ENCODE data around the gene CRTC2.

Gene CRTC2

DNA sequence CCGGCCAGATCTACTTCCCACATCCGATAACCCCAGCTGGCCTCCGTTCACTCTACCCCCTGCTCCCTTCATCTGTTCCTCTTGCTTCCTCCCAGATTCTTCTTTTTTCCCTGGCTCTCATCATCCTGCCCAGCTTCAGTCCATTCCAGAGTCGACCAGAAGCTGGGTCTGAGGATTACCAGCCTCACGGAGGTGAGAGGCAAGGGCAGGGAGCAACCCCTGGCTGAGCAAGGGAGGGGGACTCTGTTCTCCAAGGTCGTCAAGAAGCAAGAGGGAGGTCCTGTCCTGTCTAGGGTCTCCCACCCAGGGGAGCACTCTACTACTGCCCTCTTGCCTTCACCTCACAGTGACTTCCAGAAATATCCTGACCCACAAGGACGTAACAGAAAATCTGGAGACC lies 15.1 kb upstream of the CRTC2 start:
- FAIRE-seq: no peak

GRCh38 chr1:153973071-153973470 lies 14.7 kb upstream of the CRTC2 start:
- no peak for FAIRE-seq

DNA sequence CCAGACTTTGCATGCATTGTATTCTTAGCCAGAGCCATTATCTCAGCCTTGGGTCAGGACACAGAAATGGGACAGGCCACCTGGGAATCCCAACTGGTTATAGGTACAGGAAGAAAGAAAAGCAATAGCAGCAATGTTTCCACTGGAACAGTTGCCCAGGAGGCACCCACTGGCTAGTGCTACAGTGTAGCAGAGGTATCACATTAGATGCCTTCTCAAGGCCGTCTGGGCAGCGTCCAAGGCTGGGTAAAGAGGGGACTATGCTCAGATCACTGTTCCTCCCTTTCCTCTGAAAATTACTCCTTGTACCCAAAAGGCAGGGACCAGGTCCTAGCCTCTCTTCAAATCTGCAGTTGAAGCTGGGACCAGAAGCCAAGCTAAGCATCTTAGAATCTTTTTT lies 11.9 kb upstream of the CRTC2 start:
- FAIRE-seq: no peak

DNA sequence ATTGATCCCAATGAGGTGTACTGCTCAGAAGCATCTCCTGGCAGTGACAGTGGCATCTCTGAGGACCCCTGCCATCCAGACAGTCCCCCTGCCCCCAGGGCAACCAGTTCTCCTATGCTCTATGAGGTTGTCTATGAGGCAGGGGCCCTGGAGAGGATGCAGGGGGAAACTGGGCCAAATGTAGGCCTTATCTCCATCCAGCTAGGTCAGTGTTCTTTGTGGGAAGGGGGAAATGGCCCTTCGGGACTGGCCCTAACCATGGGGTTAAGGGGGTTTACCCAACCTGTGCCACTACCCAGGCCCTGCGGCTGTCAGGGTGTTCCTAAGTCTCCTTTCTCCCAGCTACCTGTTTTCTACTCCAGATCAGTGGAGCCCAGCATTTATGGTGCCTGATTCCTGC lies 10.6 kb upstream of the CRTC2 start:
- FAIRE-seq: no peak

DNA sequence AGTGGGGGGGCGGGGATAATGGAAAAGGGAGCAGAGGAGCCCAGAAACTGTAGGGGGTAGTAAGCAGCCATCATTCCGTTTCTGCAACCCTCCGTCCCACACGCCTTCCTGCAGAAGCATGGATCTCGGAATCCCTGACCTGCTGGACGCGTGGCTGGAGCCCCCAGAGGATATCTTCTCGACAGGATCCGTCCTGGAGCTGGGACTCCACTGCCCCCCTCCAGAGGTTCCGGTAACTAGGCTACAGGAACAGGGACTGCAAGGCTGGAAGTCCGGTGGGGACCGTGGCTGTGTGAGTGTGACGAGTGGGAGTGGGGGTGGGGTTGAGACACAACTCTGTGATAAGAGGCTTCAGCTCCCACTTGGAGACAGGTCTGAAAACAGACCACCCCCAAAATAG lies 10.0 kb upstream of the CRTC2 start:
- no peak for FAIRE-seq

GRCh38 chr1:153968000-153968363 lies 9.6 kb upstream of the CRTC2 start:
- FAIRE-seq: no peak

DNA sequence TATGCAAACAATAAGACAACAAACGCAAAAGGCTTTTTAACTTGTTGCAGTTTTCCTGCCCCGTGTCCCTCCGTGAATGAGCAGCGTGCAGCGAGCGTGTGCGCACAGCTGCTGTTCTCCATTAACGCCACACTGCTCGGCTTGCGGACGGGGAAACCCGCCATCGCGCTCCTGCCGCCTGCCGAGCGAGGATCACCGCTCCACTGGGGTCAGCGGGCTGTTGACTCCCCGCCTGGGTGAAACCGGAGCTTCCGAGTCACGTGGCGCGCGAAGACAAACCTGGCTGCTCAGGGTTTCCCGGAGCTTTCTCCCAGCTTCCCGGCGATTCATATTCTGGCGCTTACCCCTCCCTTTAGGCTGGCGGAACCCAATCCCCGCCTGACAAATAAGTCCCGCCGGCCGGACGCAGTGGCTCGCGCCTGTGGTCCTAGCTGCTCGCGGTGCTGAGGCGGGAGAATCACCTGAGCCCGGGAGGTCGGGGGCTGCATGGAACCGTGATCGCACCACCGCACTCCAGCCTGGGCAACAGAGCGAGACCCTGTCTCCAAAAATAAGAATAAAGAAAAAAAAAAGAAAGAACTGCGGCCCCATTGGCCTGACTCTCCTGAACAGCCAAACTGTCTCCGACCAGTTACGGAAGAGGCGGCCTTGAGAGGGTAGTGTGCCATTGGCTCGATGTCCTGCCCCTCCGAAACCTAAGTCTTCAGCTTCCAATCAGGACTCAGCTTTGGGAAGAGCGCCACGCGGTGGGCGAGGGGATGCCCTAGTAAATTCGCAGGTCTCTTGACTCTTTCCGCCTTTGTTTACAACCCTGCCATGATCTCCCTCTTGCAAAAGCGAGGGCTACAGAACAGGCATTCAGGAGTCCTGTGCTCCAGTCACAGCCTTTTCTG lies 8.9 kb upstream of the CRTC2 start, which contains the start of gene CREB3L4:
Gene CREB3L4 (plus strand): TSS at position 796 of the 893 bp plus-strand sequence. CDS start 624 bp downstream, outside the sequence.
- FAIRE-seq: peak; percentile 96

DNA sequence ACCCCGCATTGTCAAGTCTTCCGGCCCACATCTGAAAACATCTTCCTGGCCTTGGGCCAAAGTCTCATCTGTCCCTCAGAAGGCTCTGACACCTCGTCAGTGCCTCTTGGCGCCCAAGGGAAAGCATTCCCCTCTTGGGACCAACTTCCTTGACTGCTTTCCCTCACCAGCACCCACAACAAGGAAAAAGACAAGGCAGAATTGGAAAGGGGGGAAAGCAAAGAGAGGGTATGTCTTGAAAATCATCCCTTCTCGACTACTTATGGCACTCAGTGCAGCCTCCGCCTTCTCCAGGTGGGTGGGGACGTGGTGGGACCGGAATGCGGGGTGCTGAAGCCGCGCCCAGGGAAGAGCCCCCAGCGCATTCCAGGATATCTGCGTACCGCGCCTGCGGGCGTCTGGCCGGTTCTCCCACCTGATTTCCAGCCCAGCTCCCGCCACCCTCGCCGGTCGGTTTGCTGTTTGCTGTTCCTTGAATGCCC lies 5.5 kb upstream of the CRTC2 start:
- no peak for FAIRE-seq

- FAIRE-seq: peak; percentile 86
Measured at GRCh38 chr1:153963030-153963849, 4.8 kb upstream of the CRTC2 start, which contains the start of gene SLC39A1. SLC39A1 (minus strand) TSS chr1:153963537; CDS start chr1:153962715, 822 bp downstream.

DNA sequence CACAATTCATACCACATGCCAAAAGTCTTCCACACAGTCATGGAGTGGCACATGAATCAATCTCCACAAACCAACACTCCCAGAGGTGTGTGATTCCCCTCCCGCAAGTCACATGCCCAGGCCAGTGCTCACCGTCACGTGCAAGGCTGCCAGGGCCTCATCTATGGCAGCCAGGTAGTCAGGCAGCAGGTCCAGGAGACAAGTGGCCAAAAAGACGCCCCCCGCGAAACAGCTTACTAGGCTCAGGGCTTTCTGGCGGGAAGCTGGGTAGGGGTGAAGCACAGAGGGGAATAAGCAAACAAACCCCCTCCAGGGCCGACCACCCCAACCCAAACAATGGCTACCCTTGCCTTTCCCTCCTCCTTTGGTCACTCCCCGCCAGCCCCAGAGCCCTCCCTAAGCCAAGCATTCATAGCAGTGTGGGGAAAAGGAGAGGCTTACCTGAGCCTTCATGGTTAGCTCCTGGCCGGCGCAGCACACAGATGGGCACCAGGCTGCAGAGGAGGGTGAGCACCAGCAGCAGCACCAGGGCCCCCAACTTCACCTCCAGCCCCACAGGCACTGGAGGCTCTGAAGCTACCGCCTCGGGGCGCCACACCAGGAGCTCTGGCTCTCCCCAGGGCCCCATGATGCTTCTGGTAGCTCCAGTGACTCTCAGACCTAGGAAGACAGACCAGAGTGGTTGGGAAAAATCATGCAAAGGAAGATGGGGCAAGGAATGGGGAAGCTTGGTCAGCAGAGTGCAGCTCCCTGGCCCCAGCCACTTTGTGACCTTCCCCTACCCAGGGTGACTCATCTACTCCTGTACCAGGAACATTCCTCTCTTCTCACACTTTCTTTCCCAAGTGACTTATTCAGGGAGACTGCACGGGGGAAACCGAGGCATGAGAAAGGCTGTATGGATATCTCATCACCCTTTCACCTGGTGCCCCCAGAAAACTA lies 3.9 kb upstream of the CRTC2 start:
- no peak for FAIRE-seq

- no peak for FAIRE-seq
Measured at GRCh38 chr1:153961421-153961820, 3.0 kb upstream of the CRTC2 start.

DNA sequence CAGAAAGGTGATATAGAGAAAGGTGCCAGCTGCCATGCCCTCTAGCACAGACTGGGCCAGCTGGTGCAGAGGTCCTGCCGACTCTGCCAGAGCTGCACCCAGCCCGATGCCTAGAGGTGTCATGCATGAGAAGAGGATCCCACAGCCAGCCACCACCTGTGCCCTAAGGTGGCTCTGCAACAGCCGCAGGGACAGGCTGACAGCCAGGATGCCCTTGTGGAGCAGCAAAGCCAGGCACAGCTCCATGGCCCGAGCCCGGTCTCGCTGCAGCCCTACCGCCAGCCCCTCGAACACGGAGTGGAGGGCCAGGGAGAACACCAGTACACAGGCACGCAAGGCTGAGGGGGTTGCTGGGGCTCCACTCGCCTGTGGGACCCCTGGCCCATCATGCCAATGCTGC lies 1.8 kb upstream of the CRTC2 start:
- FAIRE-seq: no peak

DNA sequence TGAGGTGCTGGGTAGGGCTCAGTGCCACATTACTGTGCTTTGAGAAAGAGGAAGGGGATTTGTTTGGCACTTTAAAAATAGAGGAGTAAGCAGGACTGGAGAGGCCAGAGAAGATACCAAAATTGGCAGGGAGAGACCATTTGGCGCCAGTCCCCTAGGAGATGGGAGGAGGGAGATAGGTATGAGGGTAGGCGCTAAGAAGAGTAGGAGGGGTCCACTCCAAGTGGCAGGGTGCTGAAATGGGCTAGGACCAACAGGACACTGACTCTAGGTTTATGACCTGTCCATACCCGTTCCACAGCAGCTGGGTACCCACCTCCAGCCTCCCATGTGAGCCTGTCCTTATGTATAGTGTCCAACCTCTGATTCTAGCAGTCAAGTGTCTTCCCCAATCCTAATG lies 1.0 kb upstream of the CRTC2 start:
- FAIRE-seq: no peak

- FAIRE-seq: no peak
Measured at GRCh38 chr1:153958961-153959260, 499 bp upstream of the CRTC2 start.

DNA sequence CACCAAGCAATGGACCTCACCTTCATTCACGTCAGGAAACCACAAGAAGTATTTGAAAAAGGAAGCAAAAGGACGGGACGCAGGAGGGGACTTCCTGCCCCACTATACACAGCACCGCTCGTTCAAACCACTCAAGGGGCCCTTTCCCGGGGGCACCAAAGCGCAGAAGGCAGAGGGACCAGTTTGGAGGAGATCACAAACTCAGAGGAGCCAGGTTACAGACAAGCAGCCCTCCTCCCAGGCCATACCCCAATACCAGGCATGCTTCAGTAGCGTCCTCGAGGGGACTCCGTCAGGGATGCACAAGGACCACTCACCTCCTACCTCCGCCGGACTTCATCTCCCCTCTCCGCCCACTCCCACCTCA lies 685 bp downstream of the CRTC2 start:
- FAIRE-seq: no peak

DNA sequence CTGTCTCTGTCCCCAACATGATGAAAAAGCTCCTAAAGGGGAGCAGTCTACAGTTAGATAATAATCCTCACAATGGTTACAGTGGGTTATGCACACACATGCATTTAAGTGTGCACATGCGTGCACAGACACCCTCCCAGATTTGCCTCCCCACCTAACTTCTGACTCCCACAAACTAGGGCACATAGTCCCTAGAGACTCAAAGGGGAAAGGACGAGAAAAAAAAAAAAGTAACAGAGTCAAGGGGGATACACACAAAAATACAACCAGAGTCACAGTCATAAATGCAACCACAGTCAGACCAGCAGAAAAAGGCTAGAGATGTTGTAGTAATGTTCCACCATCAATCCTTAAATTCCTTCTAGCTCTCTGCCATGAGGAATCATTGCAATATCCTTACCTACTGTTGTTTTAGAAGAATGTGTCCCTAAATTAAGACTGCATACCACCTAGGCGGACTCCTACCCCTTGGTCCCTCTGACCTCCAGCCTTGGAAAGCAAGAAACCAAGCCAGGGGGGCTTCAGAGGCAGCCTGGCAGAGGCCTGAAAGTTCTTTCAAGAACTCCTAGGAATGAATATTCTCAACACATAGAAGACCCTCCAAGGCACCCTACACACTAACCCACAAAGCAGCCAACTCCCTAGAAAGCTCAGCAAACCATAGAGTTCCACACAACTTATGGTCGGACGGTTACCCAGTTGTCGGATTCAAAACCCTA lies 1.3 kb downstream of the CRTC2 start:
- FAIRE-seq: no peak

GRCh38 chr1:153954826-153955225 lies 3.6 kb downstream of the CRTC2 start:
- no peak for FAIRE-seq

GRCh38 chr1:153953859-153954365 lies 4.5 kb downstream of the CRTC2 start:
- no peak for FAIRE-seq

- FAIRE-seq: no peak
Measured at GRCh38 chr1:153951801-153952200, 6.6 kb downstream of the CRTC2 start.

DNA sequence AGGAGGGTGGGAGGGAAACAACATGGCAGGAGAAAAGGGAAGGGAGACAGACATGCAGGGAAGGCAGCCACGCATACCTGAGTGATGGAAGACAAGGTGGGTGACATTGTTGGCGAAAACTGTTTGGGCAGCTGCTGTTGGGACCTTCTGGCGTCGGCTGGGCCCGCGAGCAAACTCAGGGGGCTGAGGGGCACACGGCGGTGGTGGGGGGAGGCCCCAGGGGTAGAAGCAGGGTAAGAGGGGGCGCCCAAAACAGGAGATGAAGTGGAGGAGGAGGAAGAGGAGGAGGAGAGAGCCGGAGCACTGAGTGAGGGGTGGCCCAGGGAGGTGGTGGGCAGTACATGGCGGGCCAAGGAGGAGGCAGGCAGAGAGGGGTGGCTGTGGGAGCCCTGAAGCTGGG lies 7.2 kb downstream of the CRTC2 start:
- FAIRE-seq: no peak

GRCh38 chr1:153946622-153947241 lies 11.7 kb downstream of the CRTC2 start, which contains the start of gene DENND4B:
DENND4B (minus strand) TSS chr1:153946718; CDS start chr1:153944374, 2,344 bp downstream.
- no peak for FAIRE-seq

Data from TTC549 (cell line).